Heart left ventricle (tissue), 13 donors: ENCODE data around the gene SMAD5.

Experiments
- CTCF ChIP-seq, 12 donors: fragments of 200-600 bp; sonication (generic) in 4 of 12; IDR thresholded peaks; one replicate each; pipeline versions ENCODE4 v1.5.0 to v1.8.0; 2018 to 2022; ENCODE audit warnings: antibody characterized with exemption in 12 of 12, mild to moderate bottlenecking in 5 of 12
- POLR2A ChIP-seq, 2 donors: fragments of 450-650 bp; IDR thresholded peaks; one replicate each; pipeline ENCODE4 v1.6.1; 2017; ENCODE audit warnings: antibody characterized with exemption in 2 of 2, mild to moderate bottlenecking in 2 of 2, moderate library complexity in 2 of 2
- donor health status: ischemic (EF 13 %, LVEDD 7.1; RV severe dilation, severe dysfunction).
- donor health status: DM: no; HTN: yes; CAD: no.
- donor health status: DM: no; HTN: no; CAD: no.
- donor health status: ischemic (EF 25% LVEDD 6.9; RV normal size, moderate dysfunction).
- donor health status: ischemic (EF 25% LVEDD 5.7; RV mildly dilated, moderate dysfunction).
- donor health status: ischemic (EF 35%, LVEDD 5.7; RV mildly dilated, moderate dysfunction).
- donor health status: nonischemic (EF 11% LVEDD 7.7; RV severe dilation, severe dysfunction).
- donor health status: DM: yes; HTN: yes; CAD: no.
- donor health status: PGD.
- donor health status: ischemic (EF 29% LVEDD 5.4; RV normal size, mild dysfunction).
- donor health status: nonischemic (EF 23%, LVEDD 6.1; RV moderate dilation, normal function).

- TF ChIP-seq POLR2A (IDR thresholded peaks at IDR 0.05) (no peak), CTCF (IDR thresholded peaks at IDR 0.05) (no peak)
These were observed 78.8 kb downstream of the SMAD5 start for GRCh38 chr5:136211282-136212040.
